ENCODE results near the gene SPEM3. TPM values are rescaled to one million over a fixed set of nuclear protein-coding genes. Genes with fewer than 3 reads are reported as not detected.

The SPEM3 gene
- total and polyA plus RNA-seq, 2 of the 13 experiments (the other 11 are each of a cell fraction or from before 2014, with no cell fraction given): not detected

DNA sequence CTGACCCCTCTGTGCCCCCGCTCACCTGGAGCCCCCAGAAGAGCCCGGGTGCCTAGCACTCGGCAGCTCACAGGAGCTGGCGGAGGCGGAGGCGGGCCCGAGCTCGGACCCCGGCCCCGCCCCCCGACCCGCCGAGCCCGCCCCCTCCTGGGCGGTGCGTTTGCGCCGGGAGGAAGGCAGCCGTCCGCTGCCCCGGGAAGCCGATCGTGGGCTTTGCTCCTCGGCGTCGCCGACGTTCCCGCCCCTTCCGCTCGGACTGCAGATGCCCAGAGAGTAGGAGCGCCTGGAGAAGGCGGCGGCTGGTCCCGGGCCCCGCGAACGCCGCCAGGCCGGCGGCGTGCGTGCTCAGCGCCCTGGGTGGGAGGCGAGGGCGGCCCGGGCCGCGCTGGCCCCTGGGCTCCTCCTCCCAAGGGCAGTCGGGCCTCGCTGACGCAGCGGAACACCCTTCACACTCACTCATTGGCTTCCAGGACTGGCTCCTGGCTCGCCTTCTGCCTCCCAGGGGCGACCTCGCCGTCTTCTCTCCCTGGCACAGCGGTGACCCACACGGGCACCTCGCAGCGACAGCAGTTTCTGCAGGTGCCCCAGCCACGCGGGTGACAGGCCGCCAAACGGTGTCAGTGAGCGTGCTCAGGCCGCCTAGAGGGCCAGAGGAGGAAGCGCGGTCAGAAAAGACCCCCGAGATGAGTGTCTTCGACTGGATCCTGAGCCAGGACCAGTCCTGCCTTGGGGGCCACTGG is 34.0 kb upstream of the SPEM3 start, which contains the start of gene PLSCR3 (continued):
- TF ChIP-seq, protein P1, sequence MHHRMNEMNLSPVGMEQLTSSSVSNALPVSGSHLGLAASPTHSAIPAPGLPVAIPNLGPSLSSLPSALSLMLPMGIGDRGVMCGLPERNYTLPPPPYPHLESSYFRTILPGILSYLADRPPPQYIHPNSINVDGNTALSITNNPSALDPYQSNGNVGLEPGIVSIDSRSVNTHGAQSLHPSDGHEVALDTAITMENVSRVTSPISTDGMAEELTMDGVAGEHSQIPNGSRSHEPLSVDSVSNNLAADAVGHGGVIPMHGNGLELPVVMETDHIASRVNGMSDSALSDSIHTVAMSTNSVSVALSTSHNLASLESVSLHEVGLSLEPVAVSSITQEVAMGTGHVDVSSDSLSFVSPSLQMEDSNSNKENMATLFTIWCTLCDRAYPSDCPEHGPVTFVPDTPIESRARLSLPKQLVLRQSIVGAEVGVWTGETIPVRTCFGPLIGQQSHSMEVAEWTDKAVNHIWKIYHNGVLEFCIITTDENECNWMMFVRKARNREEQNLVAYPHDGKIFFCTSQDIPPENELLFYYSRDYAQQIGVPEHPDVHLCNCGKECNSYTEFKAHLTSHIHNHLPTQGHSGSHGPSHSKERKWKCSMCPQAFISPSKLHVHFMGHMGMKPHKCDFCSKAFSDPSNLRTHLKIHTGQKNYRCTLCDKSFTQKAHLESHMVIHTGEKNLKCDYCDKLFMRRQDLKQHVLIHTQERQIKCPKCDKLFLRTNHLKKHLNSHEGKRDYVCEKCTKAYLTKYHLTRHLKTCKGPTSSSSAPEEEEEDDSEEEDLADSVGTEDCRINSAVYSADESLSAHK (CRISPR knock-in tag; IDR thresholded peaks at IDR 0.05; ENCODE audit: borderline replicate concordance): no peak
- TF ChIP-seq THYN1 (CRISPR knock-in tag; IDR thresholded peaks at IDR 0.05; ENCODE audit: borderline replicate concordance, low read depth) (no peak), RBM22 (optimal IDR thresholded peaks at IDR 0.05; ENCODE audit: low read length) (no peak), RXRA (CRISPR knock-in tag; IDR thresholded peaks at IDR 0.05) (peak; percentile 73), DNMT3B (CRISPR knock-in tag; conservative IDR thresholded peaks at IDR 0.05) (no peak), MEIS1 (CRISPR knock-in tag; IDR thresholded peaks at IDR 0.05; ENCODE audit: borderline replicate concordance) (no peak)
- TF ChIP-seq, protein P2, sequence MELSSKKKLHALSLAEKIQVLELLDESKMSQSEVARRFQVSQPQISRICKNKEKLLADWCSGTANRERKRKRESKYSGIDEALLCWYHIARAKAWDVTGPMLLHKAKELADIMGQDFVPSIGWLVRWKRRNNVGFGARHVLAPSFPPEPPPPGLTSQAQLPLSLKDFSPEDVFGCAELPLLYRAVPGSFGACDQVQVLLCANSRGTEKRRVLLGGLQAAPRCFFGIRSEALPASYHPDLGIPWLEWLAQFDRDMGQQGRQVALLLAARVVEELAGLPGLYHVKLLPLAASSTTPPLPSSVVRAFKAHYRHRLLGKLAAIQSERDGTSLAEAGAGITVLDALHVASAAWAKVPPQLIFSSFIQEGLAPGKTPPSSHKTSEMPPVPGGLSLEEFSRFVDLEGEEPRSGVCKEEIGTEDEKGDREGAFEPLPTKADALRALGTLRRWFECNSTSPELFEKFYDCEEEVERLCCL (CRISPR knock-in tag; IDR thresholded peaks at IDR 0.05; ENCODE audit: borderline replicate concordance): no peak
- TF ChIP-seq, protein P3, sequence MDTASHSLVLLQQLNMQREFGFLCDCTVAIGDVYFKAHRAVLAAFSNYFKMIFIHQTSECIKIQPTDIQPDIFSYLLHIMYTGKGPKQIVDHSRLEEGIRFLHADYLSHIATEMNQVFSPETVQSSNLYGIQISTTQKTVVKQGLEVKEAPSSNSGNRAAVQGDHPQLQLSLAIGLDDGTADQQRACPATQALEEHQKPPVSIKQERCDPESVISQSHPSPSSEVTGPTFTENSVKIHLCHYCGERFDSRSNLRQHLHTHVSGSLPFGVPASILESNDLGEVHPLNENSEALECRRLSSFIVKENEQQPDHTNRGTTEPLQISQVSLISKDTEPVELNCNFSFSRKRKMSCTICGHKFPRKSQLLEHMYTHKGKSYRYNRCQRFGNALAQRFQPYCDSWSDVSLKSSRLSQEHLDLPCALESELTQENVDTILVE (CRISPR knock-in tag; IDR thresholded peaks at IDR 0.05): peak; percentile 51

Data from HepG2 (cell line).